ENCODE data around the gene FBXL5. TPM values are rescaled to one million over a fixed set of nuclear protein-coding genes. Genes with fewer than 3 reads are reported as not detected.

FBXL5 gene
- total and polyA plus RNA-seq, 4 donors = 24.5 to 79.7 (median 34.5) TPM

GRCh38 chr4:15667006-15667405 is 11.8 kb upstream of the FBXL5 start:
- no peak overlapping the region for H3K27ac ChIP-seq (ENCODE audit: low read depth in 1 of 2, low read length in 2 of 2)
- H3K9me3 ChIP-seq (ENCODE audit: control insufficient read depth in 4 of 4, low read length in 3 of 4) = no peaks in the 10 kb centered on the region
- WGBS = 66% methylated on average over 4 of the region's 4 CpGs

GRCh38 chr4:15665753-15666365 is 10.7 kb upstream of the FBXL5 start:
- no peaks in the 10 kb centered on the region for H3K9me3 ChIP-seq (ENCODE audit: control insufficient read depth in 4 of 4, low read length in 3 of 4)
- TF ChIP-seq SP1 (IDR thresholded peaks at IDR 0.05) (no peak), MAX (IDR thresholded peaks at IDR 0.05) (peak; percentile 18)
- peak overlapping the region; percentile 37 to 52 for H3K27ac ChIP-seq (ENCODE audit: low read depth in 1 of 2, low read length in 2 of 2)
- no peak for DNase-seq (ENCODE audit: low spot score)
- H3K27me3 ChIP-seq (ENCODE audit: control insufficient read depth in 4 of 4, insufficient read depth in 4 of 4, low read length in 3 of 4) = no peaks in the 10 kb centered on the region
- H3K4me1 ChIP-seq (ENCODE audit: control insufficient read depth in 4 of 4, insufficient read depth in 4 of 4, low read length in 3 of 4) = peaks cover 0 to 1% (median 0%) of the 10 kb centered on the region in 4 donors
- no peak overlapping the region for H3K4me3 ChIP-seq (ENCODE audit: low read depth in 1 of 3, low read length in 3 of 3)
- no peak overlapping the region for H3K9ac ChIP-seq (ENCODE audit: low read depth in 1 of 2, low read length in 2 of 2)
- WGBS = 89% methylated on average over 3 of the region's 3 CpGs
- no peaks in the 10 kb centered on the region for H3K36me3 ChIP-seq (ENCODE audit: control insufficient read depth in 4 of 4, insufficient read depth in 3 of 4, low read depth in 1 of 4, low read length in 3 of 4)

More at GRCh38 chr4:15667006-15667405, 11.8 kb upstream of the FBXL5 start:
- Histone ChIP-seq H3K27me3 (ENCODE audit: control insufficient read depth in 4 of 4, insufficient read depth in 4 of 4, low read length in 3 of 4) (no peaks in the 10 kb centered on the region), H3K4me3 (ENCODE audit: low read depth in 1 of 3, low read length in 3 of 3) (no peak overlapping the region), H3K36me3 (ENCODE audit: control insufficient read depth in 4 of 4, insufficient read depth in 3 of 4, low read depth in 1 of 4, low read length in 3 of 4) (no peaks in the 10 kb centered on the region), H3K4me1 (ENCODE audit: control insufficient read depth in 4 of 4, insufficient read depth in 4 of 4, low read length in 3 of 4) (peaks cover 0 to 1% (median 0%) of the 10 kb centered on the region in 4 donors), H3K9ac (ENCODE audit: low read depth in 1 of 2, low read length in 2 of 2) (no peak overlapping the region)
- TF ChIP-seq MAX (IDR thresholded peaks at IDR 0.05) (no peak), SP1 (IDR thresholded peaks at IDR 0.05) (no peak), HNF4G (IDR thresholded peaks at IDR 0.05) (no peak), YY1 (IDR thresholded peaks at IDR 0.05) (no peak), HNF4A (conservative IDR thresholded peaks at IDR 0.05) (peak in 1 of 2 donors; percentile 33), JUND (IDR thresholded peaks at IDR 0.05) (no peak), ZBTB33 (IDR thresholded peaks at IDR 0.05) (no peak), CTCF (IDR thresholded peaks at IDR 0.05; ENCODE audit: low read depth, low read length, missing input control) (no peak)
- DNase-seq (ENCODE audit: low spot score) = no peak

- Histone ChIP-seq H3K27me3 (ENCODE audit: control insufficient read depth in 4 of 4, insufficient read depth in 4 of 4, low read length in 3 of 4) (no peaks in the 10 kb centered on the region), H3K4me1 (ENCODE audit: control insufficient read depth in 4 of 4, insufficient read depth in 4 of 4, low read length in 3 of 4) (peaks cover 0 to 2% (median 0%) of the 10 kb centered on the region in 4 donors), H3K36me3 (ENCODE audit: control insufficient read depth in 4 of 4, insufficient read depth in 3 of 4, low read depth in 1 of 4, low read length in 3 of 4) (no peaks in the 10 kb centered on the region), H3K9me3 (ENCODE audit: control insufficient read depth in 4 of 4, low read length in 3 of 4) (no peaks in the 10 kb centered on the region), H3K9ac (ENCODE audit: low read depth in 1 of 2, low read length in 2 of 2) (no peak overlapping the region), H3K4me3 (ENCODE audit: low read depth in 1 of 3, low read length in 3 of 3) (no peak overlapping the region), H3K27ac (ENCODE audit: low read depth in 1 of 2, low read length in 2 of 2) (peak overlapping the region; percentile 7 to 59)
- WGBS = 94% methylated on average over 5 of the region's 5 CpGs
- no peak for DNase-seq (ENCODE audit: low spot score)
- peak; percentile 46 to 66 for TF ChIP-seq RXRA (IDR thresholded peaks at IDR 0.05)
- no peak for TF ChIP-seq CTCF (IDR thresholded peaks at IDR 0.05; ENCODE audit: low read depth, low read length, missing input control)
- peak in 1 of 2 donors; percentile 43 for TF ChIP-seq GABPA (IDR thresholded peaks at IDR 0.05 in 1 of 2, conservative IDR thresholded peaks at IDR 0.05 in 1 of 2)
- peak in 1 of 2 donors; percentile 77 for TF ChIP-seq EGR1 (IDR thresholded peaks at IDR 0.05; ENCODE audit: low read depth in 2 of 2)
- TF ChIP-seq ATF3 (IDR thresholded peaks at IDR 0.05) = peak; percentile 93
- TF ChIP-seq NR2F2 (IDR thresholded peaks at IDR 0.05) = no peak
- no peak for TF ChIP-seq TAF1 (conservative IDR thresholded peaks at IDR 0.05)
- peak; percentile 67 for TF ChIP-seq MAX (IDR thresholded peaks at IDR 0.05)
- no peak for TF ChIP-seq HNF4G (IDR thresholded peaks at IDR 0.05)
Measured at GRCh38 chr4:15659768-15660570, 4.8 kb upstream of the FBXL5 start.

Measured in liver (tissue), 9 donors.